Measurements from ENCODE around the gene SRRM5.
"Not testable (repeated sequence)": the region's sequence is repeated elsewhere in the genome, so short reads cannot be mapped to it uniquely, and the experiment has no call there.

Gene SRRM5

GRCh38 chr19:43611788-43612187 is at the start of gene SRRM5:
Gene SRRM5, plus strand, starts transcription at chr19:43612088. Its CDS starts 34 bp downstream, at chr19:43612122.
- no peak for DNase-seq (ENCODE audit: low read depth in 2 of 2)

- DNase-seq (ENCODE audit: low read depth in 2 of 2), result no peak
Measured at GRCh38 chr19:43562226-43562697, 49.6 kb upstream of the SRRM5 start.

GRCh38 chr19:43562698-43563241 is 49.1 kb upstream of the SRRM5 start:
- peak; percentile 37 to 46 for DNase-seq (ENCODE audit: low read depth in 2 of 2)

- DNase-seq (ENCODE audit: low read depth in 2 of 2), result no peak
Measured at GRCh38 chr19:43563816-43564457, 48.0 kb upstream of the SRRM5 start.

- no peak for DNase-seq (ENCODE audit: low read depth in 2 of 2)
Measured at GRCh38 chr19:43564800-43565199, 47.1 kb upstream of the SRRM5 start.

- DNase-seq (ENCODE audit: low read depth in 2 of 2), result no peak
Measured at GRCh38 chr19:43569657-43570056, 42.2 kb upstream of the SRRM5 start.

- no peak for DNase-seq (ENCODE audit: low read depth in 2 of 2)
Measured at GRCh38 chr19:43570174-43570791, 41.6 kb upstream of the SRRM5 start.

- no peak for DNase-seq (ENCODE audit: low read depth in 2 of 2)
Measured at GRCh38 chr19:43572171-43572588, 39.7 kb upstream of the SRRM5 start.

GRCh38 chr19:43574424-43575155 is 37.3 kb upstream of the SRRM5 start:
- no peak for DNase-seq (ENCODE audit: low read depth in 2 of 2)

GRCh38 chr19:43575156-43575950 is 36.5 kb upstream of the SRRM5 start, which contains the start of the genes PINLYP and XRCC1:
Gene PINLYP, plus strand, starts transcription at chr19:43575801. Its CDS starts 1,391 bp downstream, at chr19:43577192.
Gene XRCC1, minus strand, starts transcription at chr19:43575527. Its CDS starts 69 bp downstream, at chr19:43575458.
- DNase-seq (ENCODE audit: low read depth in 2 of 2), result peak; percentile 90 to 92

GRCh38 chr19:43575955-43576878 is 35.7 kb upstream of the SRRM5 start:
- no peak for DNase-seq (ENCODE audit: low read depth in 2 of 2)

- DNase-seq (ENCODE audit: low read depth in 2 of 2), result no peak
Measured at GRCh38 chr19:43578787-43579186, 33.1 kb upstream of the SRRM5 start.

GRCh38 chr19:43581467-43581866 is 30.4 kb upstream of the SRRM5 start:
- no peak for DNase-seq (ENCODE audit: low read depth in 2 of 2)

GRCh38 chr19:43582495-43582894 is 29.4 kb upstream of the SRRM5 start:
- DNase-seq (ENCODE audit: low read depth in 2 of 2), result no peak

GRCh38 chr19:43584484-43584883 is 27.4 kb upstream of the SRRM5 start:
- no peak for DNase-seq (ENCODE audit: low read depth in 2 of 2)

GRCh38 chr19:43586346-43586745 is 25.5 kb upstream of the SRRM5 start:
- DNase-seq (ENCODE audit: low read depth in 2 of 2), result no peak

GRCh38 chr19:43587029-43587428 is 24.9 kb upstream of the SRRM5 start:
- DNase-seq (ENCODE audit: low read depth in 2 of 2), result not testable (repeated sequence)

- DNase-seq (ENCODE audit: low read depth in 2 of 2), result no peak
Measured at GRCh38 chr19:43589277-43589676, 22.6 kb upstream of the SRRM5 start.

GRCh38 chr19:43589678-43590077 is 22.2 kb upstream of the SRRM5 start:
- DNase-seq (ENCODE audit: low read depth in 2 of 2), result no peak

All from stimulated activated CD4-positive, alpha-beta T cell treated with anti-CD3 and anti-CD28 coated beads, Interleukin-1b, Interleukin-23, amount 100 ng/mL, for 4 hours (primary cell).